GM20000 (cell line): ENCODE measurements around the gene CHCHD4.
"Not testable (repeated sequence)": the region's sequence is repeated elsewhere in the genome, so short reads cannot be mapped to it uniquely, and the experiment has no call there.

Experiments used
- DNase-seq: peaks from one replicate; pipeline ENCODE4 v3.0.0; 2012; ENCODE audit warnings: low spot score
- CTCF ChIP-seq: IDR thresholded peaks from 2 replicates; pipeline ENCODE4 v1.5.1; 2012; ENCODE audit warnings: mild to moderate bottlenecking, control low read depth; ENCODE audit errors: extremely low read depth, missing control alignments

The CHCHD4 gene

GRCh38 chr3:14124223-14124614 lies 451 bp downstream of the CHCHD4 start:
- DNase-seq = peak; percentile 82
- TF ChIP-seq CTCF = no peak

- no peak for TF ChIP-seq CTCF
- DNase-seq = peak; percentile 24
These were observed 1.1 kb downstream of the CHCHD4 start for GRCh38 chr3:14123308-14124222.

- peak; percentile 1 for DNase-seq
- TF ChIP-seq CTCF = no peak
These were observed 2.4 kb downstream of the CHCHD4 start for GRCh38 chr3:14122301-14122700.

- no peak for TF ChIP-seq CTCF
- no peak for DNase-seq
These were observed 2.8 kb downstream of the CHCHD4 start for GRCh38 chr3:14121859-14122258.

GRCh38 chr3:14120921-14121448 lies 3.7 kb downstream of the CHCHD4 start:
- not testable (repeated sequence) for DNase-seq

GRCh38 chr3:14120111-14120920 lies 4.4 kb downstream of the CHCHD4 start:
- TF ChIP-seq CTCF = no peak
- DNase-seq = peak; percentile 2

GRCh38 chr3:14119651-14120050 lies 5.0 kb downstream of the CHCHD4 start:
- TF ChIP-seq CTCF = no peak
- peak; percentile 2 for DNase-seq
